ENCODE measurements around the gene HDAC2. TPM values are rescaled to one million over a fixed set of nuclear protein-coding genes. Genes with fewer than 3 reads are reported as not detected.

The HDAC2 gene
- 62.8 and 68.6 TPM in 2 replicates for total RNA-seq

GRCh38 chr6:113970805-113971676 lies at the start of gene HDAC2:
TSS of gene HDAC2 (minus strand) at chr6:113971148. CDS start at chr6:113970908, 240 bp downstream.

Other genes starting within 250 kb of the HDAC2 start
- 104 and 294 TPM in 2 replicates for gene MARCKS, start 113.8 kb downstream of the HDAC2 start, total RNA-seq

Data from placental pericyte (primary cell).